ENCODE results near the gene ADAMTS12. TPM values are rescaled to one million over a fixed set of nuclear protein-coding genes. Genes with fewer than 3 reads are reported as not detected.

Gene ADAMTS12
- total and polyA plus RNA-seq, 2 of the 8 experiments (the other 6 are each of a cell fraction or from before 2014, with no cell fraction given): 6.4 to 12.8 TPM

DNA sequence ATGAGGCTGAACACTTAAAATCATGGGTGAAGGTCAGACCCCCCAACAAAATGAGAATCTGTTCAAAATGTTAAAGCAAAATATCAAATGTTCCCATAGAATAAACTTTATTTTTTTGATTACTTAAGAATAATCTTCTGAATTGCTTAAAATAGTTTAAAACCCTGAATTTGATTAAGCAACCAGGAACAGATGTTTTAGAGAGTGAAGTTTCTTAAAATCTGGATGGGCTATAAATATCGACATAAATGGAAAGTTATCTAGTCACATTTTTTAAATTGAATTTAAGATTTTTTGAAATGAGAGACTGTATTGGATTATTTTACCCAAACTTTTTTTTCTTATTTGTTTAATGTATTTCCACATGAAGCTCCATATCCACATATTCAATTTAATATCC lies 98.5 kb downstream of the ADAMTS12 start:
- ChIA-PET CTCF (ENCODE audit: partially characterized antibody) (interaction anchor here (0.9 to 1.0 kb wide), 2 partner anchors 73 to 146 kb away, joined by 3 read pairs; no protein-coding TSS in a partner anchor), POLR2A (ENCODE audit: partially characterized antibody) (no interaction called here)
- Histone ChIP-seq H3K56ac (replicated peaks; ENCODE audit: insufficient read length, low read depth, low read length) (no peak overlapping the region), H2AK5ac (ENCODE audit: low read depth, low read length) (no peak overlapping the region), H4K91ac (replicated peaks; ENCODE audit: insufficient read length, low read length) (no peak overlapping the region), H3K23me2 (ENCODE audit: low read depth, low read length) (no peaks in the 10 kb centered on the region), H2BK5ac (ENCODE audit: low read depth, low read length) (no peak overlapping the region), H2BK15ac (ENCODE audit: low read length) (no peak overlapping the region), H3K27ac (ENCODE audit: low read depth, low read length) (no peak overlapping the region), H3K79me2 (ENCODE audit: control insufficient read depth in 1 of 2, insufficient read depth in 2 of 2, low read length in 2 of 2) (no peaks in the 10 kb centered on the region), H3K9me3 (ENCODE audit: insufficient read depth in 2 of 2, low read depth in 1 of 2, low read length in 1 of 2) (no peaks in the 10 kb centered on the region), H2BK12ac (ENCODE audit: low read depth, low read length) (no peak overlapping the region), H3K4me2 (ENCODE audit: insufficient read depth in 1 of 2, low read depth in 2 of 2, low read length in 2 of 2) (no peak overlapping the region), H3K4ac (replicated peaks; ENCODE audit: insufficient read length, low read depth, low read length) (no peak overlapping the region), H3K79me1 (ENCODE audit: low read depth, low read length) (no peaks in the 10 kb centered on the region), H3K9ac (replicated peaks in 1 of 4; ENCODE audit: extremely low read depth in 1 of 4, low read depth in 3 of 4, low read length in 3 of 4) (no peak overlapping the region), H4K5ac (ENCODE audit: insufficient read length, low read depth, low read length) (no peak overlapping the region), H2BK20ac (ENCODE audit: low read length) (no peak overlapping the region), H3K14ac (ENCODE audit: insufficient read length) (no peak overlapping the region), H2BK120ac (replicated peaks; ENCODE audit: low read depth, low read length) (no peak overlapping the region), H4K20me1 (replicated peaks in 1 of 2; ENCODE audit: control insufficient read depth in 1 of 2, insufficient read depth in 2 of 2, low read length in 2 of 2) (no peaks in the 10 kb centered on the region), H4K8ac (ENCODE audit: extremely low read depth, insufficient read depth, low read length) (no peak overlapping the region), H3K36me3 (ENCODE audit: control insufficient read depth in 2 of 4, insufficient read depth in 4 of 4, low read length in 3 of 4) (no peaks in the 10 kb centered on the region), H3K23ac (ENCODE audit: insufficient read length) (no peak overlapping the region), H2AFZ (ENCODE audit: low read length) (no peak overlapping the region), H3K18ac (ENCODE audit: extremely low read depth, low read length) (no peak overlapping the region), H3K4me3 (ENCODE audit: extremely low read depth in 1 of 4, insufficient read depth in 2 of 4, low read depth in 3 of 4, low read length in 4 of 4) (no peak overlapping the region), H3K4me1 (replicated peaks in 1 of 4; ENCODE audit: control insufficient read depth in 3 of 4, insufficient read depth in 4 of 4, low read length in 3 of 4) (peaks cover 0 to 5% (median 0%) of the 10 kb centered on the region in 4 experiments; a peak in 2 of 7 replicates), H3K27me3 (replicated peaks in 1 of 4; ENCODE audit: control insufficient read depth in 3 of 4, extremely low read depth in 1 of 4, insufficient read depth in 3 of 4, low read length in 3 of 4) (no peaks in the 10 kb centered on the region)
- FAIRE-seq (no peak), DNase-seq (ENCODE audit: low read depth in 1 of 2, low spot score in 2 of 2) (no peak)
- WGBS, 2 experiments (ENCODE audit: extremely low coverage in 1 of 2, insufficient coverage in 1 of 2, insufficient read length in 1 of 2, insufficient replicate concordance in 2 of 2, low coverage in 1 of 2, low lambda C conversion rate in 2 of 2, missing lambda C conversion rate in 1 of 2): 86% methylated on average over 1 of the region's 1 CpG; no CpG with 5 or more reads in 1 of the 2 experiments
- TF ChIP-seq TBP (IDR thresholded peaks at IDR 0.05; ENCODE audit: low read depth, low read length): no peak
- TF ChIP-seq CEBPB (IDR thresholded peaks at IDR 0.05; ENCODE audit: low read depth, low read length): no peak
- no peak for TF ChIP-seq EGR1 (IDR thresholded peaks at IDR 0.05; ENCODE audit: borderline replicate concordance, low read depth, low read length)
- no peak for TF ChIP-seq SP4 (IDR thresholded peaks at IDR 0.05; ENCODE audit: low read length)
- TF ChIP-seq PHF8 (conservative IDR thresholded peaks at IDR 0.05; ENCODE audit: low read depth, low read length): no peak
- TF ChIP-seq KDM4A (IDR thresholded peaks at IDR 0.05; ENCODE audit: low read depth, low read length, severe bottlenecking): no peak
- TF ChIP-seq, protein P1, sequence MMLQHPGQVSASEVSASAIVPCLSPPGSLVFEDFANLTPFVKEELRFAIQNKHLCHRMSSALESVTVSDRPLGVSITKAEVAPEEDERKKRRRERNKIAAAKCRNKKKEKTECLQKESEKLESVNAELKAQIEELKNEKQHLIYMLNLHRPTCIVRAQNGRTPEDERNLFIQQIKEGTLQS (IDR thresholded peaks at IDR 0.05; ENCODE audit: insufficient read depth, low read depth, low read length): no peak
- no peak for TF ChIP-seq SIN3A (conservative IDR thresholded peaks at IDR 0.05 in 1 of 2, IDR thresholded peaks at IDR 0.05 in 1 of 2; ENCODE audit: low read depth in 1 of 2, low read length in 2 of 2)
- TF ChIP-seq FOSL1 (IDR thresholded peaks at IDR 0.05; ENCODE audit: insufficient read depth, low read depth, low read length): no peak
- TF ChIP-seq, protein P2, sequence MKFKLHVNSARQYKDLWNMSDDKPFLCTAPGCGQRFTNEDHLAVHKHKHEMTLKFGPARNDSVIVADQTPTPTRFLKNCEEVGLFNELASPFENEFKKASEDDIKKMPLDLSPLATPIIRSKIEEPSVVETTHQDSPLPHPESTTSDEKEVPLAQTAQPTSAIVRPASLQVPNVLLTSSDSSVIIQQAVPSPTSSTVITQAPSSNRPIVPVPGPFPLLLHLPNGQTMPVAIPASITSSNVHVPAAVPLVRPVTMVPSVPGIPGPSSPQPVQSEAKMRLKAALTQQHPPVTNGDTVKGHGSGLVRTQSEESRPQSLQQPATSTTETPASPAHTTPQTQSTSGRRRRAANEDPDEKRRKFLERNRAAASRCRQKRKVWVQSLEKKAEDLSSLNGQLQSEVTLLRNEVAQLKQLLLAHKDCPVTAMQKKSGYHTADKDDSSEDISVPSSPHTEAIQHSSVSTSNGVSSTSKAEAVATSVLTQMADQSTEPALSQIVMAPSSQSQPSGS (IDR thresholded peaks at IDR 0.05; ENCODE audit: low read length): no peak
- TF ChIP-seq GABPA (IDR thresholded peaks at IDR 0.05; ENCODE audit: borderline replicate concordance, insufficient read depth, low read length): no peak
- TF ChIP-seq TCF12 (IDR thresholded peaks at IDR 0.05; ENCODE audit: low read depth, low read length): no peak

All from H1 (cell line).